Frontal cortex (tissue), 4 donors: ENCODE measurements around the gene IPO9. TPM values are rescaled to one million over a fixed set of nuclear protein-coding genes. Genes with fewer than 3 reads are reported as not detected.
A peak's percentile ranks its signal among the peaks of the same experiment; 100 is the strongest.

Source experiments
- DNase-seq, 2 donors: peaks; one replicate each; pipeline ENCODE4 v3.0.0; 2012; ENCODE audit warnings: low spot score in 2 of 2
- FAIRE-seq: peaks from 2 replicates; lab custom pipeline; 2012; peaks lifted over from hg19 to GRCh38; lab: Jason Lieb, UNC
- total RNA-seq: library from RNA; depleted of rRNA; stranded (reverse); fragments of >200 nt; gene quantifications from one replicate; pipeline ENCODE4 v1.2.3, GENCODE V29; 2014
- donor health status: control.
- donor health status: control.
- donor health status: control.

IPO9 gene
- total RNA-seq, 1 donor from 2014 or later, result 33.4 TPM

GRCh38 chr1:201885531-201886075, 56.6 kb downstream of the IPO9 start:
- FAIRE-seq, result no peak

DNA sequence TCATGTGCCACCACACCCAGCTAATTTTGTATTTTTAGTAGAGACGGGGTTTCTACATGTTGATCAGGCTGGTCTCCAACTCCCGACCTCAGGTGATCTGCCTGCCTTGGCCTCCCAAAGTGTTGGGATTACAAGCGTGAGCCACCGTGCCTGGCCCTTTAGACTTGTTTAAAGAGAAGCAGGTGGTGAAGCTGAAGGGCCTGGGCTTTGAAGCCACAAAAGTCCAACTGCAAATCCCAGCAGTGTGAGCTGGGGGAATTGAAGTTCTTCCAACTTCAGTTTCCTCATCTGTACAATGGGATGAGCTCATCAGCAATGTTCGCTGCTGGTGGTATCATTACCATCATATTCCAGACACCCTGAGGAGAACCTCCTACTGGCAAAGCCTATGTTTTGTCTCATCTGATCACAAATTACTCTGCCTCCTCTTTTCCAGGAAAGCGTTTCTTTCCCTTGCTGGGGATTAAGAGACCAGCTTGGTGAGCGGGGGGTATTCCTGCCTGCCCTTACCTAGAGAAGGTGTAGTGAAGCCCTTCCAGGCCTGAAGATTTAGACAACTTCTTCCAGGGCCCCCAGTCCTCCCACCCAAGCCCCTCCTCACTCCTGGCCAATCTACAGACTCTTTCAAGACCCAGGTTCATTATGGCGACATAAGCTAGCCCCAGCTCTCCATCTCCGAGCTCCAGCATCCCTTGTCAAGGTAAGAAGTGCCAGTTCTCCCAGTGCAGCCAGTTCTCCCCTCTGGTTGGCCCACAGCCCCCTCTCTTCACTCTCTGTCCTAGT, 57.3 kb downstream of the IPO9 start:
- FAIRE-seq (no peak), DNase-seq (no peak)

More at GRCh38 chr1:201885531-201886075, 56.6 kb downstream of the IPO9 start:
- DNase-seq, result no peak

GRCh38 chr1:201887116-201887866, 58.3 kb downstream of the IPO9 start:
- FAIRE-seq (no peak), DNase-seq (peak in 1 of 2 donors; percentile 25)

- FAIRE-seq (no peak), DNase-seq (peak; percentile 87)
Observed at GRCh38 chr1:201888282-201889089, 59.5 kb downstream of the IPO9 start, which contains the start of gene SHISA4. Gene SHISA4, plus strand, starts transcription at chr1:201888898. Its CDS starts 97 bp downstream, at chr1:201888995.

DNA sequence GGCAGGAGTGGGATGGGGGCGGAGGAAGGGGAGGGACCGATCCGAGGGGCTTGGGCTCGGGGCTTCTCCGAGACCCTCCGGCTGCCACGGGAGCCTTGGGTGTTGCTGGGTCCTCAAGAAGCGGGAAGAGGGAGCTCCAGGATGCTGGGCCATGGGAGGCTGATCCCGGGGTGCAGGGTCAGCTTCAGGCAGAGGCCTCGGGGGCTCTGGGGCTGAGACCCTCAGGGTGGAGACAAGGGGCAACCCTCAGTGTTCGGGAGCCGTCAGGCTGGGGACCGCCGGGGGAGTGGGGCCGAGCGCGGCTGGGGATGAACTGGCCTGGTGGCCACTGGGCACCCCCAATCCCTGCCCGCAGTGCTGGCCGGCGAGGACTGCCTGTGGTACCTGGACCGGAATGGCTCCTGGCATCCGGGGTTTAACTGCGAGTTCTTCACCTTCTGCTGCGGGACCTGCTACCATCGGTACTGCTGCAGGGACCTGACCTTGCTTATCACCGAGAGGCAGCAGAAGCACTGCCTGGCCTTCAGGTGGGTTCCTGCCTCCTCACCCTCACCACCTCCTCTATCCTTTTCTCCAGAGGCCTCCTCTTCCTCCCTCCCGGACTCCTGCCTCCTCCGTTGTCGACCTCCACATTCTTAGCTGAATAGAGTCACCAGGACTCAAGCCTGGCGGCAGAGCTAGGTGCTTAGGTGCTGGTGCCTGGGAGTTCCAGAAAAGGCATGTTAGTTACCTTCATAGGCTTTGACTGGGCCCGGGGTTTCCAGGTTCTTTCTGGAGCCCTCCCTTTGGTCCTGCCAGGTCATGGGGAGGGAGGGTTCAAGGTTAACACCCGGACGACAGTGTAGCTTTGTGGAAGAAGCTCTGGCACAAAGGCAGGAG, 60.4 kb downstream of the IPO9 start:
- FAIRE-seq (no peak), DNase-seq (peak in 1 of 2 donors; percentile 50)

DNA sequence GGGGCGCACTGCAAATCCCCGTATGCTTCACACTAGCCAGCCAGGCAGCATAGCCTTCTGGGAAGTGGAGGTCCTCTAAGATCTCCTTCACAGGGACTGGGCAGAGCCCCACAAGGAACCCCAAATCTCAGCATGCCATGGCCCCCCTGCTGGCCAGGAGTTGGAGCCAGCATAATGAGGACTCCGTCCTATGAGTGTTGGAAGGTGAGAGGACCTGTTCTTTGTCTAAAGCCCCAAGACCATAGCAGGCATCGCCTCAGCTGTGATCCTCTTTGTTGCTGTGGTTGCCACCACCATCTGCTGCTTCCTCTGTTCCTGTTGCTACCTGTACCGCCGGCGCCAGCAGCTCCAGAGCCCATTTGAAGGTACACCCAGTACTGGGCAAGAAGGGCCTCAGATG, 61.3 kb downstream of the IPO9 start:
- no peak for DNase-seq
- no peak for FAIRE-seq

DNA sequence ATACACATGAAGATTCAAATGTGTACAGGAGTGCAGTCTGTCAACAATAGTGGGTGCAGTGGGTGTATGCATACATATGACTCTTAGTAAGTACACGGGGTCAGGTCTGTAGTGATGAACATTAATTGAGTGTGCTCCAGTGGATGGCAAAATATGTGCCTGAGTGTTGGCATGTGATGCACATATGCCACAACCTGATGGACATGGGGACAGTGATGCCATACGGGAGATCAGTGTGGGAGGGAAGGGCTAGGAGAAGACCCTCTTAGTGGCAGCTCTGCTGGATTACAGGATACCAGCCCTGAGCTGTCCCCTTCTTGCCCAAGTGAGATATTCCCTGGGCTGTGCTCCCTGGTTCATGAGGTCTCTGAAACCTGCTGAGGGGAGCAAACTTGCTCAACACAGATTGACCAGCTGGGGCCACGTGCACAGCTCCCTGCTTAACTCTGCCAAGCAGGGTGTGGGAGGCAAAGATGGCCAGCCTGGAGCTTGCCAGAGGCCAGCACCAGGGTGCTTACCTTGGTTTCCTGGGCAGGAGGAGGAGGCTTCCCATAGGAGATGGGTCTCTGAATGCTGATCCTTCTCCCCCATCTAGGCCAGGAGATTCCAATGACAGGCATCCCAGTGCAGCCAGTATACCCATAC, 62.0 kb downstream of the IPO9 start:
- DNase-seq, result no peak
- no peak for FAIRE-seq

DNA sequence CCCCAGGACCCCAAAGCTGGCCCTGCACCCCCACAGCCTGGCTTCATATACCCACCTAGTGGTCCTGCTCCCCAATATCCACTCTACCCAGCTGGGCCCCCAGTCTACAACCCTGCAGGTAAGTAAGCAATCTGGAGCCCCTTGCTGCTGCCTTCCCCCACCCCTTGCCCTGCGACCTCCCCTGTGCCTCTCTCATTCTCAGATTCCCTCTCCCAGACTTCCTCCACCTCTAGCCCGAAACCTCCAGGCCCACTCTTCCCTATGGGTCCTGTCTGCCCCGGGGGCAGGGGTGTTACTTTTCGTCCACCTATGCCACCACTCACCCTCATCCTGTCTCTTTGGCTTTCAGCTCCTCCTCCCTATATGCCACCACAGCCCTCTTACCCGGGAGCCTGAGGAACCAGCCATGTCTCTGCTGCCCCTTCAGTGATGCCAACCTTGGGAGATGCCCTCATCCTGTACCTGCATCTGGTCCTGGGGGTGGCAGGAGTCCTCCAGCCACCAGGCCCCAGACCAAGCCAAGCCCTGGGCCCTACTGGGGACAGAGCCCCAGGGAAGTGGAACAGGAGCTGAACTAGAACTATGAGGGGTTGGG, 62.6 kb downstream of the IPO9 start:
- DNase-seq (no peak), FAIRE-seq (no peak)

GRCh38 chr1:201892211-201892610, 63.3 kb downstream of the IPO9 start:
- FAIRE-seq, result no peak

GRCh38 chr1:201893431-201893830, 64.5 kb downstream of the IPO9 start:
- FAIRE-seq, result no peak
- DNase-seq, result no peak

More at GRCh38 chr1:201892211-201892610, 63.3 kb downstream of the IPO9 start:
- DNase-seq, result no peak

GRCh38 chr1:201894343-201895119, 65.6 kb downstream of the IPO9 start:
- no peak for DNase-seq
- FAIRE-seq, result no peak

GRCh38 chr1:201895120-201895665, 66.2 kb downstream of the IPO9 start:
- FAIRE-seq (no peak), DNase-seq (no peak)

DNA sequence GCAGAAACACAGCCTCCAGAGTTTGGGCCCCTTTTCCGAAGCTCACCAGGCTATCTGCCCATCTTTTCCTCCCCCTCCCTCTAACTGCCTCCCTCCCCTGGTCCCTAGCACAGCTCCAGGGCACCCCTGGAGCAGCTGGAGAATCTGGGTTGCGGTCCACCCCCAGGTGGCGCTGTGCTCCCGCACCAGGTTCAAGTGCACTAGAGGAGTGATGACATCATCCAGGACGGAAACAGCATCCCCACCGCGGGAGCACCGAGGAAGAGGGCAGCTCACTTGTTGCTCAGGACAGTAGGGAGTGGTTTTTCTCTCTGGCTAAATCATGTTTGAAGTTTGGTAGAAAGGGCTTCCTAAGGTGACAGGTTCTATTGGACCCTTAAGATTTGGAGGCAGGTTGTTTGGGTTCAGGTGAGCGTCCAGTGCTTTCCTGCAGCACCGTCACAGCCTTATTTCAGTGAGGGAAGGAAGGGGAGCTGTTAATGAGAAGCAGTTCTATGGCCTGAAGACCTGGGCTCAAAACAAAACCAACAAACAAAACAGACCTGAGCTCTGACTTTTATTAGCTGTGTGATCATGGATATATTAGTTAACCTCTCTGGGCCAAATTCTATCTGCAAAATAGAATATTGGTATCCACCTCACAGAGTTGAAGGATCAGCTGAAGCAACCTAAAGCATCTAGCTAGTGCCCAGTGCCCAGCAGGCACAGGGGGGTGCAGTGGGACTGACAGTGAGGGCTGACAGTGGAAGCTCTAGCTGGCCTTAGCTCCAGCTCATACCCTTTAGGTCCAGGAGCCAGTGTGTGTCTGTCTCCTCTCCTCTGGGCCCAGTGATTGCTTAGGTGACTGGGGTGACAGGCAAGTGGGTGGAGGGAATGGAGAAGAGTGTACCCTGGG, 67.2 kb downstream of the IPO9 start:
- no peak for FAIRE-seq

DNA sequence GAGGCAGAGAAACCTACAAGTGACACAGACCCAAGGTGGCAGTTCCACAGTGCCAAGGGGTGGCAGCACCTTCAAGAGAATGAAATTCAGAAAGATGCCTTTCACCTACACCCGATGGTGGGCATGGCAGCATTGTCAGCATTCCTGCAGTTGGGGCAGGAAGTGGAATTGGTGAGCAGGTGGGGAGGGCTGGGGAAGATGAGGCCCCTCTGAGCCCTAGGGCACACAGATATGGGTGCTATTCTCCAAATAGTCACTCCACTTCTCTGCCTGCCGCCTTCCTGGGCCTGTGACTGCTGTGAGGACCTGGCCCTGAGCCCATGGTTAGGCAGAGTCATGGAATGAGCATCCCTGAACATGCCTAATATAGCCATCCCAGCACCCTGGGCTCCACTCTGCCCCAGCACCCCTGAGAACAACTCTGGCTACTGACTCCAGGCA, 68.0 kb downstream of the IPO9 start:
- DNase-seq (no peak), FAIRE-seq (no peak)

More for the DNA sequence above, 67.2 kb downstream of the IPO9 start:
- DNase-seq, result peak; percentile 59 to 87

- no peak for DNase-seq
- FAIRE-seq, result no peak
Observed at GRCh38 chr1:201898240-201898894, 69.4 kb downstream of the IPO9 start.
